Astrocyte of the cerebellum (primary cell): ENCODE measurements around the gene CETP.
"Not testable (repeated sequence)": the region's sequence is repeated elsewhere in the genome, so short reads cannot be mapped to it uniquely, and the experiment has no call there.

Source experiments
- DNase-seq: peaks from one replicate; pipeline ENCODE4 v3.0.0-alpha.2; 2011; ENCODE audit warnings: low read depth
- H3K4me3 ChIP-seq: 2 replicates; pipeline ENCODE4 v1.5.1; 2011; ENCODE audit warnings: mild to moderate bottlenecking, low read depth, low read length, moderate library complexity
- in situ Hi-C: cut with HindIII; loops from 2 replicates; pipeline ENCODE4 v1.10.0; 2017; ENCODE audit warnings: low sequenced_read_pairs
- TF ChIP-seq, protein P1 (sequence below): IDR thresholded peaks from 2 replicates; pipeline ENCODE4 v1.5.1; 2012; ENCODE audit warnings: low read length, low read depth, moderate library complexity, mild to moderate bottlenecking; ENCODE audit errors: missing control alignments

CETP gene

GRCh38 chr16:56967733-56968132 lies 6.0 kb downstream of the CETP start:
- in situ Hi-C loops: no loop called here
- no peak overlapping the region for H3K4me3 ChIP-seq
- TF ChIP-seq, protein P1, sequence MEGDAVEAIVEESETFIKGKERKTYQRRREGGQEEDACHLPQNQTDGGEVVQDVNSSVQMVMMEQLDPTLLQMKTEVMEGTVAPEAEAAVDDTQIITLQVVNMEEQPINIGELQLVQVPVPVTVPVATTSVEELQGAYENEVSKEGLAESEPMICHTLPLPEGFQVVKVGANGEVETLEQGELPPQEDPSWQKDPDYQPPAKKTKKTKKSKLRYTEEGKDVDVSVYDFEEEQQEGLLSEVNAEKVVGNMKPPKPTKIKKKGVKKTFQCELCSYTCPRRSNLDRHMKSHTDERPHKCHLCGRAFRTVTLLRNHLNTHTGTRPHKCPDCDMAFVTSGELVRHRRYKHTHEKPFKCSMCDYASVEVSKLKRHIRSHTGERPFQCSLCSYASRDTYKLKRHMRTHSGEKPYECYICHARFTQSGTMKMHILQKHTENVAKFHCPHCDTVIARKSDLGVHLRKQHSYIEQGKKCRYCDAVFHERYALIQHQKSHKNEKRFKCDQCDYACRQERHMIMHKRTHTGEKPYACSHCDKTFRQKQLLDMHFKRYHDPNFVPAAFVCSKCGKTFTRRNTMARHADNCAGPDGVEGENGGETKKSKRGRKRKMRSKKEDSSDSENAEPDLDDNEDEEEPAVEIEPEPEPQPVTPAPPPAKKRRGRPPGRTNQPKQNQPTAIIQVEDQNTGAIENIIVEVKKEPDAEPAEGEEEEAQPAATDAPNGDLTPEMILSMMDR: no peak
- DNase-seq: no peak

- in situ Hi-C loops: no loop called here
- H3K4me3 ChIP-seq: no peak overlapping the region
- TF ChIP-seq, protein P1: no peak
Measured at GRCh38 chr16:56969769-56970168, 8.0 kb downstream of the CETP start.

GRCh38 chr16:56970934-56971767 lies 9.4 kb downstream of the CETP start:
- no peak for DNase-seq
- H3K4me3 ChIP-seq: no peak overlapping the region
- TF ChIP-seq, protein P1: no peak
- in situ Hi-C loops: no loop called here

More at GRCh38 chr16:56969769-56970168, 8.0 kb downstream of the CETP start:
- no peak for DNase-seq

DNA sequence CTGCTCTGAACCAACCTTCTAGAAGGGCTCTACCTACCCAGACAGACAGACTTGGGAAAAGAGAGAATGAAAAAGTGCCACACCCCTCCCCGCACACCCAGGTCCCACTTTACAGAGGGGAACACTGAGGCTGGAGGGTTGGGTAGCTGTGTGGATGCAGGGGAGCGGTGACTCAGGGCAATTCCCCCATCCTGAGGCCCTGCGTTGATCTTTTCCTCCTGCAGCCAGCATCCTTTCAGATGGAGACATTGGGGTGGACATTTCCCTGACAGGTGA lies 10.0 kb downstream of the CETP start:
- TF ChIP-seq, protein P1: no peak
- in situ Hi-C loops: no loop called here
- no peak for DNase-seq
- H3K4me3 ChIP-seq: no peak overlapping the region

DNA sequence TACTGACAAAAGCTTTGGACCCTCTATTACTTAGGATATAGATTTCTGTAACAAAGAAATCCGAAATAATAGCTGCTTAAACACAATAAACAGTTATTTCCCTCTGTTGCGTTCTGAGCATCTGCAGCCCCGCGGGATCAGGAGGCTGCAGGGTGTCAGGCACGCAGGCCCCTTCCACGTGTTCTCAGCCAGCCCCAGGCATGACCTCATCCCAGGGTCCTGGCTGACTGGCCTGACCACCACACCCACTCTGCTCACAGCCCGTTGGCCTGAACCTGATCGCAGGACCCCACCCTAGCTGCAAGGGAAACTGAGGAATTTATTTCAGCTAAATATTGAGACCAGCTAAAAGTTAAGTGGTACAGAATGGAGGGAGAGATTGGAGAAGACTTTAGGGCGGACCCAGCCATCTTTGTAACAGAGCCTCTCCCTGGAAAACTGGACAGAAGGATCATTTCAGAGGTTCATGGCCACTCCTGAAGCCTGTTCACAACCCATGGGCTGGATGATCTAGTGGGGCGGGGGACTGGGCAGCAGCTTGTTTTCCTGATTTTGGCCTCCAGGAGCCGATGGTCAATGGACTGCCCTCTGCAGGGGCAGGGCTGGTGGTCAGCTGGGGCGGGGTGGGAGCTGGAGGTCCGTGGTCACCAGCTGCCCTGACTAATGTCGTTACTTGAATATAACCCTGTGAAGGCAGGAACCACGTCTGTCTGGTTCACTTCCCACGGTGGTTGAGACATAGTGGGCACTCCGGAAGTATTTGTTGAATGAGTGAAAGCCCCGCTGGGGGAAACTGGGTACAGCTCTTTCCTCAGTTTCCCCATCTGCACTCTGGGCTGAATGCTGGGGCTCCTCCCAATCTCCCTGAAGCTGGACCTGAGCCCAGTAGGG lies 10.9 kb downstream of the CETP start:
- TF ChIP-seq, protein P1: no peak
- in situ Hi-C loops: no loop called here
- no peak for DNase-seq
- no peak overlapping the region for H3K4me3 ChIP-seq

DNA sequence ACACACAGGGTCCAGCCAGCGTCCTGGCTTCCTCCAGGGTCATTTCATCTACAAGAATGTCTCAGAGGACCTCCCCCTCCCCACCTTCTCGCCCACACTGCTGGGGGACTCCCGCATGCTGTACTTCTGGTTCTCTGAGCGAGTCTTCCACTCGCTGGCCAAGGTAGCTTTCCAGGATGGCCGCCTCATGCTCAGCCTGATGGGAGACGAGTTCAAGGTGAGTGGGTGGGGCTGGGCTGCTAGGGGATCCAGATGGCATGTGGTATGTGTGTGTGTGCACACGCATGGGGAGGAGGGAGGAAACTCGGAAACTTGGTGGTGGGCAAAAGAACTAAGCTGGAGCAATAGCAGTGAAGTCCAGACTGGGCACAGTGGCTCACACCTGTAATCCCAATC lies 11.5 kb downstream of the CETP start:
- TF ChIP-seq, protein P1: no peak
- DNase-seq: no peak
- no peak overlapping the region for H3K4me3 ChIP-seq
- in situ Hi-C loops: no loop called here

GRCh38 chr16:56973899-56974298 lies 12.1 kb downstream of the CETP start:
- DNase-seq, in situ Hi-C loops: not testable (repeated sequence)

More at GRCh38 chr16:56973899-56974298, 12.1 kb downstream of the CETP start:
- H3K4me3 ChIP-seq: not testable (repeated sequence)
